ENCODE measurements around the gene MAP2K5.

Gene MAP2K5

GRCh38 chr15:67785431-67785830 lies 242.9 kb downstream of the MAP2K5 start:
- TF ChIP-seq, protein P1, sequence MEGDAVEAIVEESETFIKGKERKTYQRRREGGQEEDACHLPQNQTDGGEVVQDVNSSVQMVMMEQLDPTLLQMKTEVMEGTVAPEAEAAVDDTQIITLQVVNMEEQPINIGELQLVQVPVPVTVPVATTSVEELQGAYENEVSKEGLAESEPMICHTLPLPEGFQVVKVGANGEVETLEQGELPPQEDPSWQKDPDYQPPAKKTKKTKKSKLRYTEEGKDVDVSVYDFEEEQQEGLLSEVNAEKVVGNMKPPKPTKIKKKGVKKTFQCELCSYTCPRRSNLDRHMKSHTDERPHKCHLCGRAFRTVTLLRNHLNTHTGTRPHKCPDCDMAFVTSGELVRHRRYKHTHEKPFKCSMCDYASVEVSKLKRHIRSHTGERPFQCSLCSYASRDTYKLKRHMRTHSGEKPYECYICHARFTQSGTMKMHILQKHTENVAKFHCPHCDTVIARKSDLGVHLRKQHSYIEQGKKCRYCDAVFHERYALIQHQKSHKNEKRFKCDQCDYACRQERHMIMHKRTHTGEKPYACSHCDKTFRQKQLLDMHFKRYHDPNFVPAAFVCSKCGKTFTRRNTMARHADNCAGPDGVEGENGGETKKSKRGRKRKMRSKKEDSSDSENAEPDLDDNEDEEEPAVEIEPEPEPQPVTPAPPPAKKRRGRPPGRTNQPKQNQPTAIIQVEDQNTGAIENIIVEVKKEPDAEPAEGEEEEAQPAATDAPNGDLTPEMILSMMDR (IDR thresholded peaks at IDR 0.05; ENCODE audit: control insufficient read depth, extremely low read depth, insufficient read depth) = no peak
- no peak for DNase-seq (ENCODE audit: low read depth)
- no peak overlapping the region for H3K4me3 ChIP-seq (ENCODE audit: low read depth, low read length)

GRCh38 chr15:67786646-67787045 lies 244.1 kb downstream of the MAP2K5 start:
- TF ChIP-seq, protein P1 (IDR thresholded peaks at IDR 0.05; ENCODE audit: control insufficient read depth, extremely low read depth, insufficient read depth) = no peak
- DNase-seq (ENCODE audit: low read depth) = no peak
- H3K4me3 ChIP-seq (ENCODE audit: low read depth, low read length) = no peak overlapping the region

GRCh38 chr15:67788986-67789385 lies 246.5 kb downstream of the MAP2K5 start:
- no peak for DNase-seq (ENCODE audit: low read depth)
- TF ChIP-seq, protein P1 (IDR thresholded peaks at IDR 0.05; ENCODE audit: control insufficient read depth, extremely low read depth, insufficient read depth) = no peak
- H3K4me3 ChIP-seq (ENCODE audit: low read depth, low read length) = no peak overlapping the region

GRCh38 chr15:67790610-67791319 lies 248.3 kb downstream of the MAP2K5 start:
- DNase-seq (ENCODE audit: low read depth) = no peak
- H3K4me3 ChIP-seq (ENCODE audit: low read depth, low read length) = no peak overlapping the region
- TF ChIP-seq, protein P1 (IDR thresholded peaks at IDR 0.05; ENCODE audit: control insufficient read depth, extremely low read depth, insufficient read depth) = no peak

DNA sequence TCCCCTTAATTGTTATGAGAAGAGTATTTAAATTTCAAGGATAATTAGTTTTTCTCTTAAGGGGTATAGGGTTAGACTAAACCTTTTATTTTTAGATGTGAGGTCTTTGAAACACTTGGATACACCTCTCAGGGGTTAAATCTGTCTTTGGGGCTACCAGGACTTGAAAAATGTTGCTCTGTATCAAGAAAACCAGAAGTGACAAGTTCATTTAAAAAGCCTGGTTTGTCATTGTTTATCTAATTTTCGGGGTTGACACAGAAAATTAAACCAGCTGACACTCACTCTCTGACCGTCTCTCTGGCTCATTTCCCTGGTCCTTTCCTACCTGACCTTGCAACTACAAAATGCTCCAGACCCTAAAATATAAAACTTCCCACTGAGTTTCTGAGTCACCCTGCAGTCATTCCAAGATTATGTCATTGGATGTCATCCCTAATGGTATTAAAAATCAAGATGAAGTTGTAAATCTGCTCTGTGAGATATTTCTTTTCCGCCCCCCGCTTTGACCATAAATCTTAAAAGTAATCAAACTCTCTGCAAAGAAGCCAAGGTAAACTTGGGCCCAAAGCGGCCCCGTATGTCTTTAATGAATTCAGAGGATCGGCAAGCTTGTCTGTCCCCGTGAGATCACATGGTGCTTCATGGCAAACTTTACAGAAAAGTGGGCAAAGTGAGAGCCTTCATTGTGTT lies 249.9 kb downstream of the MAP2K5 start:
- H3K4me3 ChIP-seq (ENCODE audit: low read depth, low read length) = no peak overlapping the region
- TF ChIP-seq, protein P1 (IDR thresholded peaks at IDR 0.05; ENCODE audit: control insufficient read depth, extremely low read depth, insufficient read depth) = no peak
- DNase-seq (ENCODE audit: low read depth) = no peak

- TF ChIP-seq, protein P1 (IDR thresholded peaks at IDR 0.05; ENCODE audit: control insufficient read depth, extremely low read depth, insufficient read depth) = no peak
- DNase-seq (ENCODE audit: low read depth) = no peak
- no peak overlapping the region for H3K4me3 ChIP-seq (ENCODE audit: low read depth, low read length)
Observed at GRCh38 chr15:67794832-67795574, 252.5 kb downstream of the MAP2K5 start.

Measured in LNCaP clone FGC (cell line).